Measurements from ENCODE around the gene RSPO1.

- no peak for TF ChIP-seq TAF1 (IDR thresholded peaks at IDR 0.05; ENCODE audit: borderline replicate concordance, insufficient read depth, low read length)
- TF ChIP-seq SIN3A (IDR thresholded peaks at IDR 0.05; ENCODE audit: borderline replicate concordance, insufficient read depth, low read length): no peak
- TF ChIP-seq REST (IDR thresholded peaks at IDR 0.05; ENCODE audit: insufficient read depth in 1 of 2, low read depth in 2 of 2, low read length in 2 of 2): no peak
- no peak for TF ChIP-seq FOXP2 (optimal IDR thresholded peaks at IDR 0.05; ENCODE audit: borderline replicate concordance, extremely low read depth, extremely low read length, insufficient read depth)
These were observed 23.8 kb upstream of the RSPO1 start for GRCh38 chr1:37658486-37658885.
